GM18502 (cell line): ENCODE measurements around the gene RIN3.

Source experiments
- ATAC-seq: cut with Tn5 transposase; IDR thresholded peaks from one replicate; pipeline ENCODE4 v1.9.1; 2021; ENCODE audit warnings: mild to moderate bottlenecking; ENCODE audit not compliant: unreplicated experiment, poor library complexity

RIN3 gene

GRCh38 chr14:92551044-92551841 is 37.7 kb downstream of the RIN3 start:
- peak; percentile 80 for ATAC-seq

DNA sequence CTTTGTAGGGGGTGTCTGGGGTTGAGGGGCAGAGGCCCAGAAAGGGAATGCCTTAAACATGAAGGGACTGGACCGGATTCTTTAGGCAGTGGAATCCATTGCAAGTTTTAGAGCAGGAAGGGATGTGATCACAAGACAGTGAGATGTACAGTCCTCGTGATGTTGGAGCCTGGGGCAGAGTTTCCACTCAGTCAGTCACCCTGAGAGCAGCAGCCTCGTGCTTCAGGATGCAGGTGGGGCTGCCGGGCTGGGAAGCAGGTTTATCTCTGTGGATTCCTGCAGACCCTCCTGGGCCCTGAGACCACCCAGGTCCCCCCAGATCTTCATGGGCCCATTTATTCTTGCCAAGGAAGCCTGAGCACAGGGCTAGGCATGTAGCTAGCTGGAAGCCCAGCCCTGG is 38.5 kb downstream of the RIN3 start:
- ATAC-seq: no peak

GRCh38 chr14:92553438-92553837 is 39.9 kb downstream of the RIN3 start:
- no peak for ATAC-seq

- ATAC-seq: no peak
Observed at GRCh38 chr14:92555465-92556111, 42.0 kb downstream of the RIN3 start.

DNA sequence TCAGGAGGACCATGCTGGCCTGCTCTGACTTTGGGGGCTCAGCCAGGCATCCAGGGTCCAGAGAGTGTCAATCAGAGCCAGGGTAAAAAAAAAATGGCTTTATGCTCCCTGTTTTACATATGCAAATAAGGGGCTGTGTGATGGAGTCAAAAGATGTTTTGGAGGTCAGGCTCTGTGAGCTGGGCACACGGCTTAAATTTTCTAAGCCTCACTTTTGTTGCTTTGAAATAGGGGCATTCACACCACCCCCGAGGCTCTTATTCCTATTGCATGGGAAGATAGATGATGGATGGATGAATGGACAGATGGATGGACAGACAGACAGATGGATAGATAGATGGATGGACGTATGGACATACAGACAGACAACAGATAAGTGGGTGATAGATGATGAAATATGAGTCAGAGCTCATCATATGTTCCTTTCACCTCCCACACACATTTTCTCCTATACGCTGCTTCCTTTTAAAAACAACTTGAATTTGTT is 42.7 kb downstream of the RIN3 start:
- ATAC-seq: no peak

- ATAC-seq: no peak
Observed at GRCh38 chr14:92556863-92557543, 43.4 kb downstream of the RIN3 start.

DNA sequence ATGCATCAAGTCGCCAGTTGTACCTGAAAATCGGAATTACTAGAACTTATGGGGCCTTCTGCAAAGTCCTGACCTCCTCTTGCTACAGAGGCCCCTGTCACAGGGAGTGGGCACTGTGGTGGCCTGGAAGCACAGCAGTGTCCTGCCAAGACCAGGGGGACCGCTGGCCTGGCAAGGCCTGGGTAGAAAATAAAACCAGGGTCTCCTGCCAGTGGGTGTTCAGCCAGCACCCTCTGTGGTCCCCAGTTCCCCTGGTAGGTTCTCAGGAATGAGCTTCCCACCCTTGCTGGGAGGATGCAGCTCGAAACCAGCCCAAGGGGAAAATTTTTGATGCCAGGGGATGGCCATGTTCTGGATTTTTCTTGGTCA is 43.9 kb downstream of the RIN3 start:
- no peak for ATAC-seq

DNA sequence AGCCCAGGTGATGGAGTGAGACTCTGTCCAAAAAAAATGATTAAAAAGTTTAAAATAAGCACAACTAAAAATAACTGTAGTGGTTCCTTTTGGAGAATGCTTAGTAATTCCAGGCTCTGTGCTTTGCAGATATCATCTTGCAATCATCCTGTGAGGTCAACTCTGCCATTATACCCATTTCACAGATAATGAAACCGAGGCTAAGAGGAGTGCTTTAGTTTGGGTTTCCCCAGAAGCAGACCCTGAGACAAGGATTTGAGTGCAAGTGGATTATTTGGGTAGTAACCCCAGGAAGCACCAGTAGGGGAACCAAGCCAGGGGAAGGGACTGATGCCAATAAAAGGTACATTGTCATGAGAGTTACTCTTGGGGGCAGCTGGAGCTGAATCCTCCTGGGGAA is 44.7 kb downstream of the RIN3 start:
- no peak for ATAC-seq

- ATAC-seq: no peak
Observed at GRCh38 chr14:92559486-92559885, 45.9 kb downstream of the RIN3 start.

DNA sequence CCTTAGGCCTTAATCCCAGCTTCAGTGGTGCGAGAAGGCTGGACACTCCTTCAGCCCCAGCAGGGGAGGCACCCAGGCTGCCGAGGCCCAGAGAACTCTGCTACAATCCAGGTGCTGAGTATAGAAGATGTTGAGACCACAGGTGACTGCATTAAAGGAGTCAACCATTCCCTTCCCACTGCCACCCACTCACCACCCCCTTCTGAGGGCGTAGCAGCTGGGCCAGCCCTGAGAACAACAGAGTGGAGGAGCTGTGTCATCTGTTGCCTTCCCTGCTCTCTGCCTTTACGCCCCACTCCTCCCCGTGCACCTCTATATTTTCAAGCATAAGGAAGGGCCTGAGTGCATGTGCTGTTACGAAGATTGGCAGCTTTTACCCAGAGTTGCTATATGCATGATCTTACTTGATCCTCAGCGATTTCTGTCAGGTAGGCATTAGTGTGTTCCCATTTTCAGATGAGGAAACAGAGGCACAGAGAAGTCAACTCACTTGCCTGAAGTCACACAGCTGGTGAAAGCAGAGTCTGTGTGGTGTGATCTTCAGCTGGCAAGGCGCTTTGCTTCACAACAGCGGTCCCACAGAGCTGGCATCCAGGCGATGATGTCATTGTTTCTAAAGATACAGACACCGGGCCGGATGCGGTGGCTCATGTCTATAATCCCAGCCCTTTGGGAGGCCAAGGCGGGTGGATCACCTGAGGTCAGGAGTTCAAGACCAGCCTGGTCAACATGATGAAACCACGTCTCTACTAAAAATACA is 46.7 kb downstream of the RIN3 start:
- ATAC-seq: no peak

DNA sequence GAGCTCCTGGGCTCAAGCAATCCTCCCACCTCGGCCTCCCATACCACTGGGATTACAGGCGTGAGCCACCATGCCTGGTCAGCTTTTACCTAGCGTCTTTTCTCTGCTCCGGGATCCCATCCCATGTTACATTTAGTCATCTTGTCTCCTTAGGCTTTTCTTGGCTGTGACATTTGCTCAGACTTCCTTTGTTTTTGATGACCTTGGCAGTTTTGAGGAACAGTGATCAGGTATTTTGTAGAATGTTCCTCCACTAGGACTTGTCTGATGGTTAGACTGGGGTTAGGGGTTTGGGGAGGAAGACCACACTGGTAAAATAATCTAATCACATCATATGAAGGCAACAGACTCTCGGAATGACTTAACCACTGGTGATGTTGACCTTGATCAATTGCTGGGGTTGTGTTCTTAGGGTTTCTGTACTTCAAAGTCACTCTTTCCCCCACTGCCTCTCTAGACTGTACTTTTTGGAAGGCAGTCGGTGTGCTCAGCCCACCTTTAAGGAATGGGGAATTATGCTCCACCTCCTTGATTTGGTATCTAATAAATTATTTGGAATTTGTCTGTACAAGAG is 48.4 kb downstream of the RIN3 start:
- no peak for ATAC-seq

DNA sequence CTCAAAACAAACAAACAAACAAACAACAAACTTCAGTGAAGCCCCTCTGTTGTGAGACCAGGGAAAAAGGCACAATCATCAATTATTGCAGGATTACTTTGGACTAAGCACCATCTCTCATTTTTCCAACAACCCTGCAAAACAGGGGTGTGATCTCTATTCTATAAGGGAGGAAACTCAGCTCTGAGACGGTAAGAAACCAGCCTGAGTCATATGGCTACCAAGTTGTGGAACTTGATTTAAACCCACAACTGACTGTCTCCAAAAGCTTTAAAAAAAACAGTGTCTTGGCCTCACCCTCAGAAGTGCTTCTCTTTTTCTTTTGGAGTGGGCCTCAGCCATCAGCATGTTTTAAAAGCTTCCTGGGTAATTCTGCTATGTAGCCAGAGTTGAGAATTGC is 49.8 kb downstream of the RIN3 start:
- peak; percentile 92 for ATAC-seq

DNA sequence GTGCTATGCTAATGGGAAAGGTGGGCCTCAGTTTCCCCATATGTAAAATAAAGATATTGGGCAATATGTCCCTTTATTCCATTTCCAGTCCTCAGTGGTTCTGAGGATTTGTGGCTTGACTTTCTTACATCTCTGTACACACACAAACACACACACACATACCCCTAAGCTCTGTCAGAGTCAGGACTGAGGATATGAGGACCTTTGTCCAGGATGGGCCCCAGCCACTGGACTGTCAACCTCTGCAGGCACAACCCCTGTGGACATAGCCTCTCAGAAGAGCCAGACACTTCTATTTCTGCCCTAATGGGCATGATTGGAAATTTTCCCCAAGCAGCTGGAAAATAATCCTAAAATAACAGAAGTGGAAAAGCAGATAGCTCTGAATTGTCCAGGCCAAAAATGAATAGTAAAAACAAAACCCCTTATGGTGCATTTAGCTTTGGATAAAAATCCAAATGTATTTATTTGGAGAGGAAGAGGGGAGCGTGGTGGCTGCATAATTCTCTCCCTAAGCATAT is 50.2 kb downstream of the RIN3 start:
- no peak for ATAC-seq

GRCh38 chr14:92564344-92565039 is 50.9 kb downstream of the RIN3 start:
- ATAC-seq: no peak

DNA sequence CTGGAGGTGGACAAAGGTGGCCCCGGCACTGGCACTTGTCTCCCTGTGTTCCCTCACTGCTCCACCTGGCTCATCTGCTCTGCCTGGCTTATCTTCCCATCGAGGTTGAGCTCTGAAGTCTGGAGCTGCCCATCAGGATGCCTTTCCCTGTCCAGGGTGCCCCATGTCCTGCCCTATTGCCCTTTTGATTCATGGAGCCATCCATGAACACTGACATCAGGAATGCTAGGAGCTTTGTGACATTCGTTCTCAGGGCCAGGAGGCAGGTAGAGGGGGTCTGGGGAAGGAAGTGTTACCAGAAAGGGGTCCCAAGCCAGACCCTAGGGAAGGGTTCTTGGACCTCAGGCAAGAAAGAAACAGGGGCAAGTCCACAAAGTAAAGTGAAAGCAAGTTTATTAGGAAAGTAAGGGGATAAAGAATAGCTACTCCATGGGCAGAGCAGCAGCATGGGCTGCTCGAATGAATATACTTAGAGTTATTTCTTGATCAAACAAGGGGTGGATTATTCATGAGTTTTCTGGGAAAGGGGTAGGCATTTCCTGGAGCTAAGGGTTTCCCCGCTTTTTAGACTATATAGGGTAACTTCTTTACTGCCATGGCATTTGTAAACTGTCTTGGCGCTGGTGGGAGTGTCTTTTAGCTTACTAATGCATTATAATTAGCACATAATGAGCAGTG is 51.6 kb downstream of the RIN3 start:
- no peak for ATAC-seq

- no peak for ATAC-seq
Observed at GRCh38 chr14:92565718-92566115, 52.1 kb downstream of the RIN3 start.

GRCh38 chr14:92567173-92567725 is 53.7 kb downstream of the RIN3 start:
- no peak for ATAC-seq

DNA sequence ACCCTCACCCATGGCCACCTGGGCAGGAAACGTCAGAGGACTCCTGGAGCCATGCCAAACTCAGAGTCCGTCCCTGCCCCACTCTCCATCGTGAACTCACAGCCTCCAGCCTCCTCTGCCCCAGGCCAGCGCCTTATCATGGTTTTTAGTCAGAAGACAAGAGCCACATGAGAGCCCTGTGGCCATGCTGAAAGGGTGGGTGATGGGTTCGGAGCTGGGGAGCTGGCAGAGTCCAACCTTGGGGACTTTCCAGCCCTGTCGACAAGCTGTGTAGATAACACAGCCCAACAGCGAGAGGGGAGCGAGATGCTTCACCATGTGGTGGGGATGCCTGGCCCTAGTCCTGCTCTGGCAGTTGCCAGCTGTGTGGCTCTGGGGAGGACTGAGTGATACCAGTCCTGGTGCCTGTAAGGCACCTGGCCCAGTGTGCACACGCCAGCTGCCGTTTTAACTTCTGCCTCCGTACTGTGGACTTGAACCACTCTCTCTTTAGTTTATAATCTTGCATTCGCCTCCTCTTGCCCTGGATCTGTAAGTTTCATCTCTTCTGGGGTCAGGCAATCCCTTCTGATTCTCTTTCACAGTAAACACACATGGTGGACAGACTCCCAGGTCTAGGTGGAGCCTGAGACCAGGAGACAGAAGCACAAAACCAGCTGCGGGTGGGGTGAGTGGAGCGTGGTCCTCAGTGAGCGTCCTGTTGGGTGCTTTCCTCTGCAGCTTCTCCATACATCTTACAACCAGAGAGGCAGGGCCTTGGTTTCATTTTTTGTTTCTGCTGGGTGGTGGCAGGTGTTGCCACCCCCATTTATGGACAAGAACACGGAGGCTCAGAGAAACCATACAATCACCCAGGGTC is 55.3 kb downstream of the RIN3 start:
- peak; percentile 77 for ATAC-seq
